ENCODE measurements around the gene CDC25B. TPM values are rescaled to one million over a fixed set of nuclear protein-coding genes. Genes with fewer than 3 reads are reported as not detected.
A peak's percentile ranks its signal among the peaks of the same experiment; 100 is the strongest.

Gene CDC25B
- total and polyA plus RNA-seq, 2 of the 13 experiments (the other 11 are each of a cell fraction or from before 2014, with no cell fraction given): 14.5 to 19.4 TPM

GRCh38 chr20:3747471-3747870 lies 48.6 kb upstream of the CDC25B start (continued):
- TF ChIP-seq ZFY (CRISPR knock-in tag; IDR thresholded peaks at IDR 0.05) (no peak), SCMH1 (CRISPR knock-in tag; IDR thresholded peaks at IDR 0.05; ENCODE audit: borderline replicate concordance) (no peak)

GRCh38 chr20:3748073-3748472 lies 48.0 kb upstream of the CDC25B start:
- BruUV-seq (replicated peaks): no TSS peak
- POLR2A ChIA-PET: interaction anchor here (2.2 kb wide), 1 partner anchor 20 kb away, joined by 8 read pairs; the partner anchor contains the start of gene ADISSP
- 62% methylated on average over 4 of the region's 16 CpGs for WGBS (ENCODE audit: low lambda C conversion rate)
- no peak for TF ChIP-seq ZNF12 (CRISPR knock-in tag; IDR thresholded peaks at IDR 0.05)
- 0 out of 2 replicates have a peak, but pooled peaks have one; percentile 50 for TF ChIP-seq SRY (CRISPR knock-in tag; IDR thresholded peaks at IDR 0.05)
- no peak for TF ChIP-seq CCDC6 (CRISPR knock-in tag; IDR thresholded peaks at IDR 0.05)
- TF ChIP-seq BCL3 (CRISPR knock-in tag; IDR thresholded peaks at IDR 0.05): no peak
- TF ChIP-seq NFIC (IDR thresholded peaks at IDR 0.05; ENCODE audit: low read length): no peak
- TF ChIP-seq SMAD9 (CRISPR knock-in tag; IDR thresholded peaks at IDR 0.05): no peak
- TF ChIP-seq, protein P1, sequence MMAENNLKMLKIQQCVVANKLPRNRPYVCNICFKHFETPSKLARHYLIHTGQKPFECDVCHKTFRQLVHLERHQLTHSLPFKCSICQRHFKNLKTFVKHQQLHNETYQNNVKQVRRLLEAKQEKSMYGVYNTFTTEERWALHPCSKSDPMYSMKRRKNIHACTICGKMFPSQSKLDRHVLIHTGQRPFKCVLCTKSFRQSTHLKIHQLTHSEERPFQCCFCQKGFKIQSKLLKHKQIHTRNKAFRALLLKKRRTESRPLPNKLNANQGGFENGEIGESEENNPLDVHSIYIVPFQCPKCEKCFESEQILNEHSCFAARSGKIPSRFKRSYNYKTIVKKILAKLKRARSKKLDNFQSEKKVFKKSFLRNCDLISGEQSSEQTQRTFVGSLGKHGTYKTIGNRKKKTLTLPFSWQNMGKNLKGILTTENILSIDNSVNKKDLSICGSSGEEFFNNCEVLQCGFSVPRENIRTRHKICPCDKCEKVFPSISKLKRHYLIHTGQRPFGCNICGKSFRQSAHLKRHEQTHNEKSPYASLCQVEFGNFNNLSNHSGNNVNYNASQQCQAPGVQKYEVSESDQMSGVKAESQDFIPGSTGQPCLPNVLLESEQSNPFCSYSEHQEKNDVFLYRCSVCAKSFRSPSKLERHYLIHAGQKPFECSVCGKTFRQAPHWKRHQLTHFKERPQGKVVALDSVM (CRISPR knock-in tag; IDR thresholded peaks at IDR 0.05): no peak
- TF ChIP-seq U2AF1 (optimal IDR thresholded peaks at IDR 0.05; ENCODE audit: low read depth, low read length): no peak
- TF ChIP-seq NCOA1 (CRISPR knock-in tag; IDR thresholded peaks at IDR 0.05): 0 out of 2 replicates have a peak, but pooled peaks have one; percentile 22
- no peak for TF ChIP-seq ZNF30 (CRISPR knock-in tag; IDR thresholded peaks at IDR 0.05)
- TF ChIP-seq ZNF788 (CRISPR knock-in tag; IDR thresholded peaks at IDR 0.05; ENCODE audit: borderline replicate concordance): no peak
- no peak for TF ChIP-seq ETV6 (CRISPR knock-in tag; conservative IDR thresholded peaks at IDR 0.05)
- TF ChIP-seq SMARCC2 (IDR thresholded peaks at IDR 0.05): no peak
- TF ChIP-seq ZNF839 (CRISPR knock-in tag; IDR thresholded peaks at IDR 0.05; ENCODE audit: borderline replicate concordance): no peak
- TF ChIP-seq MZF1 (CRISPR knock-in tag; IDR thresholded peaks at IDR 0.05; ENCODE audit: borderline replicate concordance): no peak
- TF ChIP-seq ZNF556 (CRISPR knock-in tag; IDR thresholded peaks at IDR 0.05; ENCODE audit: borderline replicate concordance): 0 out of 2 replicates have a peak, but pooled peaks have one; percentile 5
- TF ChIP-seq RAD21 (CRISPR knock-in tag; IDR thresholded peaks at IDR 0.05): no peak
- 0 out of 2 replicates have a peak, but pooled peaks have one; percentile 3 for TF ChIP-seq KDM2A (CRISPR knock-in tag; IDR thresholded peaks at IDR 0.05; ENCODE audit: borderline replicate concordance, low read depth)
- no peak for TF ChIP-seq U2AF2 (IDR thresholded peaks at IDR 0.05; ENCODE audit: low read depth, low read length)
- TF ChIP-seq ZSCAN29 (CRISPR knock-in tag; conservative IDR thresholded peaks at IDR 0.05): no peak

More at GRCh38 chr20:3748073-3748472, 48.0 kb upstream of the CDC25B start:
- H3K4me3 ChIP-seq (replicated peaks in 1 of 3; ENCODE audit: insufficient read depth in 1 of 3, low read depth in 2 of 3, low read length in 3 of 3): no peak overlapping the region
- no peak overlapping the region for H3K9ac ChIP-seq (ENCODE audit: insufficient read depth, low read depth, low read length)
- peaks cover 0 to 2% of the 10 kb centered on the region in 2 experiments; a peak in 3 of 5 replicates for H3K36me3 ChIP-seq (replicated peaks in 1 of 2; ENCODE audit: control insufficient read depth in 1 of 2, insufficient read depth in 2 of 2, low read length in 2 of 2)
- no peak overlapping the region for H3K27ac ChIP-seq (ENCODE audit: extremely low read length, insufficient read depth, low read length)
- H3K9me3 ChIP-seq (ENCODE audit: low read length): no peaks in the 10 kb centered on the region
- DNase-seq (ENCODE audit: low spot score) (no peak), ATAC-seq (no peak), FAIRE-seq (no peak)
- H3K79me2 ChIP-seq (ENCODE audit: insufficient read depth, low read length): no peaks in the 10 kb centered on the region
- no peak overlapping the region for H3K4me2 ChIP-seq (ENCODE audit: low read depth, low read length)
- in situ Hi-C loops (cut with HindIII; ENCODE audit: extremely low pct_ligation_motif_present, low pct_unique_long_range_greater_than_20kb): no loop called here
- H2AFZ ChIP-seq (ENCODE audit: low read length): no peak overlapping the region
- CTCF ChIA-PET (ENCODE audit: low intra/inter-chr PET ratio, low total read pairs): interaction anchor here (2.9 kb wide), 1 partner anchor 21 kb away, joined by 10 read pairs; the partner anchor contains the start of gene ADISSP
- peaks cover 10 to 47% of the 10 kb centered on the region in 2 experiments; a peak in 4 of 5 replicates for H3K27me3 ChIP-seq (ENCODE audit: control insufficient read depth in 1 of 2, insufficient read depth in 2 of 2, low read length in 2 of 2)
- intact Hi-C loops (cut with micrococcal nuclease; ENCODE audit: unreplicated experiment): no loop called here
- H4K20me1 ChIP-seq (ENCODE audit: insufficient read depth, low read length): no peaks in the 10 kb centered on the region
- peaks cover 52% of the 10 kb centered on the region for H3K4me1 ChIP-seq (ENCODE audit: insufficient read depth, low read length)

All from HepG2 (cell line).